GM23248 (cell line): ENCODE data around the gene GOLIM4. TPM values are rescaled to one million over a fixed set of nuclear protein-coding genes. Genes with fewer than 3 reads are reported as not detected.

Experiments
- DNase-seq: peaks from one replicate; pipeline ENCODE4 v3.0.0-alpha.2; 2015
- H2AFZ ChIP-seq: fragments of 200-600 bp; sonication (generic); 2 replicates; pipeline ENCODE4 v1.6.1; 2016; ENCODE audit warnings: antibody characterized with exemption
- H3F3A ChIP-seq: fragments of 200-600 bp; sonication (generic); 2 replicates; pipeline ENCODE4 v1.6.1; 2016; ENCODE audit warnings: mild to moderate bottlenecking, antibody characterized with exemption, mixed run types; ENCODE audit not compliant: insufficient read depth
- H3K27ac ChIP-seq: fragments of 200-600 bp; sonication (generic); 2 replicates; pipeline ENCODE4 v1.5.1; 2016; ENCODE audit warnings: mild to moderate bottlenecking
- H3K27me3 ChIP-seq: fragments of 200-600 bp; sonication (generic); replicated peaks from 2 replicates; pipeline ENCODE4 v1.6.1; 2016; ENCODE audit warnings: mild to moderate bottlenecking; ENCODE audit not compliant: insufficient read depth
- H3K36me3 ChIP-seq: fragments of 200-600 bp; sonication (generic); 2 replicates; pipeline ENCODE4 v1.6.1; 2016; ENCODE audit warnings: low read depth, mild to moderate bottlenecking
- H3K4me1 ChIP-seq: fragments of 200-600 bp; sonication (generic); 2 replicates; pipeline ENCODE4 v1.6.1; 2016; ENCODE audit warnings: mild to moderate bottlenecking; ENCODE audit not compliant: insufficient read depth
- H3K4me2 ChIP-seq: fragments of 200-600 bp; sonication (generic); one replicate; pipeline ENCODE4 v1.6.1; 2016; ENCODE audit warnings: mild to moderate bottlenecking; ENCODE audit not compliant: unreplicated experiment
- H3K4me3 ChIP-seq: fragments of 200-600 bp; sonication (generic); 2 replicates; pipeline ENCODE4 v1.5.1; 2016; ENCODE audit warnings: mild to moderate bottlenecking
- H3K79me2 ChIP-seq: fragments of 200-600 bp; sonication (generic); 2 replicates; pipeline ENCODE4 v1.6.1; 2016; ENCODE audit warnings: mild to moderate bottlenecking; ENCODE audit not compliant: insufficient read depth
- H3K9ac ChIP-seq: fragments of 200-600 bp; sonication (generic); 2 replicates; pipeline ENCODE4 v1.6.1; 2016; ENCODE audit warnings: mild to moderate bottlenecking
- H3K9me2 ChIP-seq: fragments of 200-600 bp; sonication (generic); 2 replicates; pipeline ENCODE4 v1.6.1; 2016; ENCODE audit warnings: mixed run types, mild to moderate bottlenecking, moderate library complexity; ENCODE audit not compliant: insufficient read depth
- H3K9me3 ChIP-seq: fragments of 200-600 bp; sonication (generic); one replicate; pipeline ENCODE4 v1.6.1; 2017; ENCODE audit warnings: low read depth
- H4K20me1 ChIP-seq: fragments of 200-600 bp; sonication (generic); 2 replicates; pipeline ENCODE4 v1.6.0; 2016; ENCODE audit not compliant: insufficient read depth
- EZH2 ChIP-seq: fragments of 200-600 bp; sonication (generic); IDR thresholded peaks from 2 replicates; pipeline ENCODE4 v1.6.1; 2018; ENCODE audit warnings: antibody characterized with exemption, mild to moderate bottlenecking; ENCODE audit not compliant: insufficient read depth, poor library complexity, severe bottlenecking
- EZH2phosphoT487 ChIP-seq: fragments of 200-600 bp; sonication (generic); IDR thresholded peaks from 2 replicates; pipeline ENCODE4 v1.6.1; 2018; ENCODE audit warnings: antibody characterized with exemption, moderate library complexity, mild to moderate bottlenecking, low read depth; ENCODE audit not compliant: insufficient read depth
- WGBS, 2 experiments: methylation state at CpG; one replicate each; pipeline ENCODE4 v1.1.6; 2015 to 2017; ENCODE audit warnings: low lambda C conversion rate in 2 of 2, low coverage in 1 of 2; ENCODE audit errors: missing lambda C conversion rate in 2 of 2; 5-methylcytosine and 5-hydroxymethylcytosine counted together
- in situ Hi-C: fragments of 300-500 bp; cut with MboI; formaldehyde crosslinking; loops from 2 replicates; pipeline ENCODE4 v1.15.0; 2020
- polyA plus RNA-seq: library from polyadenylated mRNA; unstranded; fragments of >200 nt; fragmentation: Nextera tagmentation; extraction: Ambion mirVana; gene quantifications from 2 replicates; pipeline ENCODE4 v1.2.1, GENCODE V29; 2016
- total RNA-seq: library from RNA; depleted of rRNA; stranded (reverse); fragments of >200 nt; shearing (Covaris generic); gene quantifications from 2 replicates; pipeline ENCODE4 v1.2.3, GENCODE V29; 2014

GOLIM4 gene
- total and polyA plus RNA-seq, 2 experiments from 2014 or later, result 66.8 to 84.4 TPM

DNA sequence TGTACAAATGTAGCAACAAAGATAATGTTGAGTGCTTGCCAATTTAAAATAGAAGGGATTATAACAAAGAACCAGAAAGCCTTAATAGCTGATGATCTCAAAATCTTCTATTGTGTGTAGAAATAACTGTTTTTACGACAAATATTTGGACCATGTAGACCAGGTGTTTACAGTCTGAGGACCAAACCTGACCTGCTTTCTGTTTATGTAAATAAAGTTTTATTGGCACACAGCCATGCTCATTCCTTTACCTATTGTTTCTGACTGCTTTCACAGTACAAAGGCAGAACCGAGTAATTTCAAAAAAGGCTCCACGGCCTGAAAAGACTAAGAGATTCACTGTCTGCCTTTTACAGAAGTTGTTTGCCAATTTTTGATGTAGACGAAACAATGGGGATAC lies 91.8 kb downstream of the GOLIM4 start:
- TF ChIP-seq EZH2 (no peak), EZH2phosphoT487 (no peak)
- no peaks in the 10 kb centered on the region for H3K79me2 ChIP-seq
- H3K4me2 ChIP-seq, result no peak overlapping the region
- no peak overlapping the region for H3K4me3 ChIP-seq
- DNase-seq, result no peak
- no peaks in the 10 kb centered on the region for H3K9me3 ChIP-seq
- H3K36me3 ChIP-seq, result 0 out of 2 replicates have a peak, but pooled peaks cover 1% of the 10 kb centered on the region
- H3K9ac ChIP-seq, result no peak overlapping the region
- WGBS, 2 experiments, result 85 to 89% methylated on average over 4 of the region's 4 CpGs
- H3K4me1 ChIP-seq, result no peaks in the 10 kb centered on the region
- no peak overlapping the region for H2AFZ ChIP-seq
- peaks cover 22% of the 10 kb centered on the region for H3F3A ChIP-seq
- no peaks in the 10 kb centered on the region for H3K27me3 ChIP-seq
- in situ Hi-C loops, result no loop called here
- H3K27ac ChIP-seq, result no peak overlapping the region
- H4K20me1 ChIP-seq, result no peaks in the 10 kb centered on the region
- no peaks in the 10 kb centered on the region for H3K9me2 ChIP-seq

DNA sequence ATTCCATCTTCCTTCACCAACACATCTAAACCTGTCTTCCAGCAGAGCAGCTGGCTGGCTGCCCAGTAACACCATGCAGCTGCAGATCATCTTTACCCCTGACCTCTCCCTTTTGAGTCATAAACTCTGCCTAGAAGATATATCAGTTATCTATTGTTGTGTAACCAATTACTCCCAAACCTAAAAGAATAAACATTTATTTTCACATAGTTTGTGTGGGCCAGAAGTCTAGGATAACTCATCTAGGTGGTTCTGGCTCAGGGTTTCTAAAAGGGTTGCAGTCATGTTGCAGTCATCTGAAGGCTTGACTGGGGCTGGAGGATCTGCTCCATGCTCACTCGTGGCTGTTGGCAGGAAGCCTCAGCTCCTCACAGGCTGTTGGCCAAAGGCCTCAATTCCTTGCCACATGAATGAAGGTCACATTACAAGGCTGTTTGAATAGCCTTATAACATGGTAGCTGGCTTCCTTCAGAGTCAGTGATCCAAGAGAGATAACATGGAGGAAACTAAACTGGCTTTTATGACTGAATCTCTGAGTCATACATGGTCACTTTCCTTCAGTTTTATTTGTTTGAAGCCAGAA lies 92.8 kb downstream of the GOLIM4 start:
- Histone ChIP-seq H3K36me3 (no peaks in the 10 kb centered on the region), H3K27ac (no peak overlapping the region), H3K9me2 (no peaks in the 10 kb centered on the region), H3F3A (peaks cover 22% of the 10 kb centered on the region), H3K9me3 (no peaks in the 10 kb centered on the region), H4K20me1 (no peaks in the 10 kb centered on the region), H3K4me3 (no peak overlapping the region), H3K4me1 (no peaks in the 10 kb centered on the region), H3K27me3 (no peaks in the 10 kb centered on the region), H3K79me2 (no peaks in the 10 kb centered on the region), H3K4me2 (no peak overlapping the region), H2AFZ (no peak overlapping the region), H3K9ac (no peak overlapping the region)
- 0 to 9% methylated on average over 1 of the region's 1 CpG for whole genome bisulfite sequencing, 2 experiments
- TF ChIP-seq EZH2phosphoT487 (no peak), EZH2 (no peak)
- in situ Hi-C loops, result no loop called here
- peak; percentile 24 for DNase-seq

DNA sequence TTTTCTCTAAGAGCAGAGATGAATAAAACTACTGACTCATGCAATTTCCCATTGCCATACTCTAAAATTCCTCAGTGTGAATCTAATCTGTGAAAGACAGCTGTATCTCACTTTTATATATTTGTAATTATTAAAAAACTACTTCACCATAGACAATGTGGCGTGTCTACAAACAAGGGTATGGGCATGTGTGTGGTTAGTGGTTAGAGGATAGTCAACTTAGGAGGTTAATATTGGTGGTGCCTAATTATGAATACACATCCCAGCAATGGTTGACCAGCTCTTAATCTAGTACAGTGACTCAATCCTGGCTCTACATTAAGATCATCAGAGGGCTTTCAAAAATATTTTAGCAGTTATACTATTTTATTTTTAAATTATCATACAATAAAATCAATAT lies 94.5 kb downstream of the GOLIM4 start:
- H3K4me1 ChIP-seq, result no peaks in the 10 kb centered on the region
- no peak overlapping the region for H2AFZ ChIP-seq
- H3K9ac ChIP-seq, result no peak overlapping the region
- 73 to 74% methylated on average over 1 of the region's 1 CpG for WGBS, 2 experiments
- H3K4me3 ChIP-seq, result no peak overlapping the region
- TF ChIP-seq EZH2, result no peak
- TF ChIP-seq EZH2phosphoT487, result no peak
- no peaks in the 10 kb centered on the region for H4K20me1 ChIP-seq
- no peak overlapping the region for H3K4me2 ChIP-seq
- no peaks in the 10 kb centered on the region for H3K9me3 ChIP-seq
- in situ Hi-C loops, result no loop called here
- no peaks in the 10 kb centered on the region for H3K27me3 ChIP-seq
- no peaks in the 10 kb centered on the region for H3K9me2 ChIP-seq
- H3F3A ChIP-seq, result peaks cover 22% of the 10 kb centered on the region
- no peak overlapping the region for H3K27ac ChIP-seq
- DNase-seq, result no peak
- H3K79me2 ChIP-seq, result no peaks in the 10 kb centered on the region
- H3K36me3 ChIP-seq, result no peaks in the 10 kb centered on the region

DNA sequence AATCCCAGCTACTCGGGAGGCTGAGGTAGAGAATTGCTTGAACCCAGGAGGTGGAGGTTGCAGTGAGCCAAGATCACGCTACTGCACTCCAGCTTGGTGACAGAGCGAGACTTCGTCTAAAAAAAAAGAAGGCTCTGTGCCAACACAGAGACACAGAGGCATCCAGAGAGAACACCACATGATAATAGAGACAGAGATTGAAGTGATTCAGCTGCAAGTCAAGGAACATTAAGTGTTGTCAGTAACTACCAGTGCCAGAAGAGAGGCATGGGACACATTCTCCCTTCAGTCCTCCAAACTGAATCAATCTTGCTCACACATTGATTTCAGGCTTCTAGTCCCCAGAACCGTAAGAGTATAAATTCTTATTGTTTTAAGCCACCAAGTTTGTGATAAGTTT lies 97.5 kb downstream of the GOLIM4 start:
- Histone ChIP-seq H3K4me2 (no peak overlapping the region), H3K4me1 (no peaks in the 10 kb centered on the region), H3K9me3 (no peaks in the 10 kb centered on the region), H3F3A (peaks cover 5% of the 10 kb centered on the region; the same call in 1 of the 2 replicates), H4K20me1 (no peaks in the 10 kb centered on the region), H3K4me3 (no peak overlapping the region), H3K9me2 (no peaks in the 10 kb centered on the region), H3K27me3 (no peaks in the 10 kb centered on the region), H3K79me2 (no peaks in the 10 kb centered on the region), H3K36me3 (no peaks in the 10 kb centered on the region), H2AFZ (no peak overlapping the region), H3K27ac (no peak overlapping the region), H3K9ac (no peak overlapping the region)
- 41 to 44% methylated on average over 4 to 5 of the region's 5 CpGs for WGBS, 2 experiments
- DNase-seq, result no peak
- TF ChIP-seq EZH2phosphoT487 (no peak), EZH2 (no peak)
- in situ Hi-C loops, result no loop called here
